GM18517 (cell line): ENCODE results near the gene FCRLB.
"Not testable (repeated sequence)": the region's sequence is repeated elsewhere in the genome, so short reads cannot be mapped to it uniquely, and the experiment has no call there.

Experiments
- ATAC-seq: cut with Tn5 transposase; IDR thresholded peaks from one replicate; pipeline ENCODE4 v1.9.1; 2021; ENCODE audit warnings: mild to moderate bottlenecking, moderate library complexity; ENCODE audit not compliant: unreplicated experiment

The FCRLB gene

GRCh38 chr1:161719325-161719611, 2.1 kb upstream of the FCRLB start:
- peak; percentile 32 for ATAC-seq

GRCh38 chr1:161720422-161720821, 922 bp upstream of the FCRLB start:
- no peak for ATAC-seq

GRCh38 chr1:161721738-161722343, 497 bp downstream of the FCRLB start:
- no peak for ATAC-seq

GRCh38 chr1:161722406-161722805, 1.1 kb downstream of the FCRLB start:
- no peak for ATAC-seq

- ATAC-seq, result no peak
Measured at GRCh38 chr1:161723459-161724141, 2.3 kb downstream of the FCRLB start.

- ATAC-seq, result not testable (repeated sequence)
Measured at GRCh38 chr1:161725258-161725907, 4.0 kb downstream of the FCRLB start.

DNA sequence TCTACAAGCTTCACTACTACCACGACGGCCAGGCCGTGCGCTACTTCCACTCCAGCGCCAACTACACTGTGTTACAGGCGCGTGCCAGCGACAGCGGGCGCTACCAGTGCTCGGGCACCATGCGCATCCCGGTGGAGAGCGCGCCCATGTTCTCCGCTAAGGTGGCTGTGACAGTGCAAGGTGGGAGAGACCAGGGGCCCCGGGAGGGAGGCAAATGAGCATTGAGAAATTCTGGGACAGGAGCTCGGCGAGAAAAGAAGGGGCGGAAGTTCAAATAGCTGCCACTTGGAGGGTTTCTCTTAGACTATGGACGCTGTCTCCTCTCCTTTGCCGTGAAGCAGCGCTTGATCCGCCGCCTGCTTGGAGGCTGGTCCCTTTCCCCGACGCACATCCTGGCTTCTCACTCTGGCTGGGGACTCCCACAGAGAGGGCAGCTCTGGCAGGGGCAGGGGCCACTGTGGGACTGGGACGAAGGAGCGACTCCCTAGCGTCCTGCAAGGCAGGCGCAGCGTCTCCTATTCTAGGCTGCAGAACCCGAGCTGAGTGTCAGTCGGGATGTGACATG, 4.6 kb downstream of the FCRLB start:
- no peak for ATAC-seq

DNA sequence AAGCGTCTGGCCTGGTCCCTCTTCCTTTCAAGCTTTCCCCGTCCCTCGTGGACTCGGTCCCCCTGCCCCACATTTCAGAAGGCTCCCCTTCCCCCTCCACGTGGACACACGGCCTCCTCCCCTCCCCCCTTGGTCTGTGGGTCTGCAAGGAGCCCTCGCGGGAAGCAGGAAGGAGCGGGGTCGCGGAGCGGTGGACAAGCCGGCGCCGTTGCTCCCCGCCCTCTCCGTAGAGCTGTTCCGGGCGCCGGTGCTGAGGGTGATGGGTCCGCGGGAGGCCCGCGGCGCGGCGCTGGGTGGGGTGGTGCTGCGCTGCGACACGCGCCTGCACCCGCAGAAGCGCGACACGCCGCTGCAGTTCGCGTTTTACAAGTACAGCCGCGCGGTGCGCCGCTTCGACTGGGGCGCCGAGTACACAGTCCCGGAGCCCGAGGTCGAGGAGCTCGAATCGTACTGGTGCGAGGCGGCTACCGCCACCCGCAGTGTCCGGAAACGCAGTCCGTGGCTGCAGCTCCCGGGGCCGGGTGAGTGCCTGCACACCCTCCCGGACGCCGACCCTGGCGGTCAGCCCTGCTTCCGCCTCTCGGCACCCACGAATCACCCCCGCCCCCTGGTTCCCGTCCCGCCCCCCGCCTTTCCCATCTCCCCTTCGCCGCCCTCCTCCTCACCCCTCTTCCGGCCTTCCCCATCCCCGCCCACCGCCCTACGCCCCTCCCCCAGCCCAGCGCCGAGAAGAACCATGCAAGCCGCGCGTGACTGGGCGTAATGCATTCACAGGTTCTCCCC, 5.3 kb downstream of the FCRLB start:
- peak; percentile 46 for ATAC-seq

GRCh38 chr1:161727256-161727924, 6.0 kb downstream of the FCRLB start:
- peak; percentile 22 for ATAC-seq

DNA sequence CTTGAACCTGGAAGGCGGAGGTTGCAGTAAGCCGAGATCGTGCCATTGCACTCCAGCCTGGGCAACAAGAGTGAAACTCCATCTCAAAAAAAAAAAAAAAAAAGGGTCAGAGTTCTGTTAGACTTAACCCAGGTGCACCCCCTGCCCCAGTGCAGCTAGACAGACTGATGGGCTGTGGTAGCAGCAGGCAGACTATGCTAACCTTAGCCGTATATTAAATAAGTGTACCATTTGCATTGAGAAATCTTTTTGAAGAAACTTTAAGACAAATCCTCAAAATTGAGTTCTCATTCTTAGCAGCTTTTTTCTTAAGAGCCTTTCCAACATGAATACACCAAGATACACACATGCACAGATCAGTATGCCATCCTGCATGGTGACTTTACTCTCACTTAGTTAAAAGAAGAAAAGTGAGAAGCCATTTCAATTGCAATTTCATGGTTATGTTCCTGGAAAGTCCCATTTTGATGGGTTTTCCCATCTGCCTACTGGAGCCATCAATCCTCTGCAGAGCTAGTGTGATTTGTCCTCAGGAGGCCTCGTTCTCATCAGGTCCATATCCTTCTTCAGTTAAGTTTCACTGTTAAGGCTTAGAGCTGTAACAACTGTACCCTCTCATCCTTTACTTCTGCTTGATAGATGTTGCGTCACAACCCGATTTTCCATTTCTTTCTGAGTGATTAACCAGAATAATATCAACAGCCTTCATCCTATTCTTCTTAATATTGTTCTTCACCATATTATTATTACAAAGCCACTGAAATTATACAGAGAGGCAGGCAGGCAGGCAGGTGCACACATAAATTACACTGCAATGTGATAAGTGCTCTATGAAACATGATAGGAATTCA, 7.3 kb downstream of the FCRLB start:
- ATAC-seq, result no peak

- ATAC-seq, result no peak
Measured at GRCh38 chr1:161730050-161730564, 8.8 kb downstream of the FCRLB start.

GRCh38 chr1:161731241-161731640, 9.9 kb downstream of the FCRLB start:
- no peak for ATAC-seq

- no peak for ATAC-seq
Measured at GRCh38 chr1:161731981-161732718, 10.8 kb downstream of the FCRLB start.

- no peak for ATAC-seq
Measured at GRCh38 chr1:161733526-161733925, 12.2 kb downstream of the FCRLB start.

DNA sequence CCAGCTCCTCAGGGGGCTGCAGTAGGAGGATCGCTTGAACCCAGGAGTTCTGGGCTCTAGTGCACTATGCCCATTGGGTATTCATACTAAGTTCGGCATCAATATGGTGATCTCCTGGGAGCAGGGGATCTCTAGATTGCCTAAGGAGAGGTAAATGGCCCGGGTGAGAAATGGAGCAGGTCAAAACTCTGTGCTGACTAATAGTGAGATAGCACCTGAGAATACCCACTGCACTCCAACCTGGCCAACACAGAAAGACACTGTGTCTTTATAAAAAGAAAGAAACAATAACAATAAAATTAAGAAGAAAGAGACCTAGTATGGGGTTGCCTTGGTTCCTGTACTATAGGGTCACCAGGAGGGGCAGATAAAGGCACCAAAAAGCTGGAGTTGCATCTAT, 14.5 kb downstream of the FCRLB start:
- ATAC-seq, result no peak

GRCh38 chr1:161736335-161736969, 15.1 kb downstream of the FCRLB start:
- no peak for ATAC-seq

DNA sequence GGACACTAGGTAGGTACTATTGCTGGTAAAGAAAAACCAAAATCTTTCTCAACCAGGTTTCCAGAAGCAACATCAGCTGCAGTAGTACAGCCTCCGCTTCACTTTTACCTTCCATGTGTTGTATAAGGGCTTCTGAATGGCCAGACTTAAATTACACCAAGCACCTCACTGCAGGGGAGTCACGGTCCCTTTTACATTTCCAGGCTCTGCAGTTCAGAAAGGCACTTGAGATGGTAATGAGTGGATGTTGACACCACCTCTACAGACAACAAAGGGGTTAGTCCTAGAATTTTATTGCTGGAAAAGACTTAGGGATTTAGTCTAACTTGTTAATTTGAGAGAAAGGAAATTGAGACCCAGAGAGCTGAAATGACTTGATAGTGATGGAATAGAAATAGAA, 16.3 kb downstream of the FCRLB start:
- ATAC-seq, result no peak

- peak; percentile 56 for ATAC-seq
Measured at GRCh38 chr1:161738627-161739287, 17.4 kb downstream of the FCRLB start.
